GM19467 (cell line): ENCODE data around the gene WNT5A.

Experiments
- ATAC-seq: cut with Tn5 transposase; IDR thresholded peaks from one replicate; pipeline ENCODE4 v1.9.1; 2021; ENCODE audit warnings: mild to moderate bottlenecking, moderate library complexity; ENCODE audit not compliant: unreplicated experiment

The WNT5A gene

DNA sequence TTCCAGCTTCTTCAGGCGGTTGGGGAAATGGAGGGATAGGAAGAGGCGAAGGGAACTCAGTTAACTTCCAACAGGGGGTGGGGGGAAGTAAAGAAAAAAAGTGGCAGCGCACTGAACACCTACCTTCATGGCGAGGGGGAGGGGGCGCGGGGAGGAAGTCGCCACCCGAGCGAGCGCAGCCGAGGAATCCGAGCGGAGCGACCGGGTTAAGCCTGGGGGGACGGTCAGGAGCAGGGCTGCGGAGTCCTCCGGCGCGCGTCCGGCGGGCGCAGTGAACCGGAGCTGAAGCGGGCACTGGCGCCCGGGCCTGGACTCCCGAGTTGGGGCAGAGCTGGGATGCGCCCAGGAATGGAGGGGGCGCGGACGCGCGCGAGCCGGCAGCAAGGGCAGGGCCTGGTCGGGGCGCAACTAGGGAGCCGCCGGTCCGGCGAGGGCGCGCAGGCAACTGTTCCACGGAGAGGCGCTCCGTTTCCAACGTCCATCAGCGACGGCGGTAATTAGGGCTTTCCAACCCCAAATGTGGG, at the start of gene WNT5A:
WNT5A (minus strand) TSS at position 450 of the 524 bp plus-strand sequence; CDS start at position 129, 321 bp downstream.
- ATAC-seq, result no peak

DNA sequence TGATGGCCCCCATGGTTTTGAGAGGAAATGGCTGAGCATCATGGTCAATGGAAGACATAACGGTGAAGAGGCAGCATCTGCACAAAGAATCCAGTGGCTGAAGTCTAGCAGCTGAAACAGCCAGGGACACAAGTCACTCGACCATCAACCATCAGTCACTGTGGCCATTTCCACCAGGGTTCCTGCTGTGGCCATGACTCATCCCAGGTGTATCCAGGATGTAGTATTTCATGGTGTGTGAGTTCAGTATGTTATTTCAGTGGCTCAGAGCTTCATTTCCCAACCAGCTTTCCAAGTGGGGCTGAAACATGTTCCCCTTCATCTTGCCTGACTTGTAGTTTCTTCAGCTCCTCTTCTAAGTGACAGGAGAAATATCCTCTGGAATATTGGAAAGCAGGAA, 47.8 kb upstream of the WNT5A start:
- ATAC-seq, result no peak

DNA sequence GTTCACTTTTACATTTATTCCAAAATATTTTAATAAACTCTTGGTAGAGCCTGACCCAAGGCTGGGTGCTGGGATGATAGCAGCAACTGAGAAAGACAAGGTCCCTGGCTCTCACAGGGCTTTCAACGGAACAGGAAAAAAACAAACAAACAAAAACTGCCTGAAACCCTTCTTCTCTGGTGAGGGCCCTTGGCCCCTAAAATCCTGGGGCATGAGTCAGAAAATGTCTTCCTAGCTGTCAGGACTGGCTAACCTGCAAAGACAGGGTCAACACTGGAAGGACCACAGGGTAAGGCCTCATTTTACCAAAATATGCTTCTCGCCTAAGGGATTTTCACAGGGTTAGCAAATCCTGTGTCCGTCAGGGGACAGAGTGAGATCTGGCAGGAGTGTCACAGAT, 45.7 kb upstream of the WNT5A start:
- ATAC-seq, result no peak

DNA sequence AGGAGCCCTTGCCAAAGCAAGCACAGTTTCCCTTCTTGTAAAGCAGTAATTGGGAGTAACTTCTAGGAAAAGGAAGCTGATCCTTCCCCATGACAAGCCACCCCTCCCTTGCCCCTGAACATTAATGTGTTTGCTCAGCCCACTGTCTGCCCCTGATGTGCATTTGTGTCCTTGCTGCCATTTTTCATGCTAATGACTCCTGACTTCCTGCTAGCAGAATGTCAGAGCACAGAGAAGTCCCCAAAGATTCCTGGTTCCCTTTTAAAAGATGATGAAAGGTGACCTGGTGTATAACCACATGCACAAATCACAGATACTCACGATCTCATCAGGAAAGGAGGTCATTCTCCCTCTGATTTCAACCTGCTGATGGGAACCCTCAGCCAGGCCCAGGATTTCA, 44.2 kb upstream of the WNT5A start:
- ATAC-seq, result no peak

DNA sequence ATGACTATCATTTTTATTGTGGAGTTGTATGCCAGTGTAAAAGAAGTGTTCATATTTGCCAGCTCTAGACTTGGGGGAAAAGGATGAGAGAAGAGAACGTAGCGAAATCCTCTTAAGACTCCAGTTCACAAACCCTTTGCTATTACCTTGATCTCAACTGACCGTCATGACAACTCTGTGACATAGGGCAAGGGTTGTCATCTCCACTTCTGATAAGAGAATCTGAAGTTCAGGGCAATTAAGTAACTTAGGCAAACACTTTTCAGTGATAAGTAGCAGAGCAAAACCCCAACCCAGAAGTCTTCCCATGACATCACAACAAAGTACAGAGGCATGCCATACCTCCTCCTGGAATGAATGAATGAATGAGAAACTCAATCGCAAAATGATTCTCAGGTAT, 40.3 kb upstream of the WNT5A start:
- ATAC-seq, result no peak

DNA sequence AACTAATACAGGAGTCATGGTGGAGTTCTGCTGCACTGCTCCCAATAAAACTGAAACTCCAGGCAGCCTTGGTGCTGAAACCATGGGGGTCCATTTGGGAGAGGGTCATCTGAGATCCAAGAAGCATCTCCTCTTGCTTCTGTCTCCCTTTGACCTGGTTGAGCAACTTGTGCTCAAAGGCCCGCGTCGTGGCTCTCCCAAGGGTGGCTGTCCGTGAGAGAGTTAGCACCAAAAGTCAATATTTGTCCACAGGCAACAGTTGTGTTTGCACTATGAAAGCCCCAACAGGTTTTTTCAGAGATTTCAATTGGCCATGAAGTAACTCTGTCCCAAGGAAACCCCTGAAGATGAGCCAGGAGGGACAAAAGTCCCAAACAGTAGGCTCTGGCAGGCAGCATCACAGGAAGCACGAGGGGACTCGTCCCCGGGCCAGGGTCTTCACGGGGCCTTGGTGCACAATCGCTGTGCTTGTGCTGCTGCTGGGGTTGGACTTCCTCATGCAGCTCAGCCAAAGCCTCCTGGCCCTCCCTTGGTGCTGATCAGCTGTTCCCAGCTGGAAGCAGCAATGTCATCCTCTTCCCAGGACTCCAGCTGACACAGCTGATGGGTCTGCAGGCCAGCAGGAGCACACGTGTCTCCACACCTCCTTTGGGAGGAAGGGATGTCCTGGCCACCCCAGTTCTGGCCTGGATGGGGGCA, 39.4 kb upstream of the WNT5A start:
- no peak for ATAC-seq

DNA sequence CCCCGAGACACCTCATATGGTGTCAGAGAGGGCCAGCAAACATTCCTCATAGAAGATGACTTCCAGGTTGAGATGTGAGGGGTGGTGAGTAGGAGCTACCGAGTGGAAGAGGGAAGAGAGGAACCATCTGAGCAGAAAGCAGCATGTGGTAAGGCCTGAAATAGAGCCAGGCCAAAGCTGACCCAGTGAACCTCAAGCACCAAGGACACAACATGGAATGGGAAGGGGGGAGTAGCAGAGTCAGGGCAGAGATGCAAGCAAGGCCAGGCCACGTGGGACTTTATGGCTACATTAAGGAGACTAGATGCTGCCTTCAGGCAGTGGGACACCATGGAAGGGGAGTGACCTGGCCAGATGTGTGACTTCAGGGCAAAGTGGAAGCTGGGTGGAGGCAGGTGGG, 38.3 kb upstream of the WNT5A start:
- ATAC-seq, result no peak

DNA sequence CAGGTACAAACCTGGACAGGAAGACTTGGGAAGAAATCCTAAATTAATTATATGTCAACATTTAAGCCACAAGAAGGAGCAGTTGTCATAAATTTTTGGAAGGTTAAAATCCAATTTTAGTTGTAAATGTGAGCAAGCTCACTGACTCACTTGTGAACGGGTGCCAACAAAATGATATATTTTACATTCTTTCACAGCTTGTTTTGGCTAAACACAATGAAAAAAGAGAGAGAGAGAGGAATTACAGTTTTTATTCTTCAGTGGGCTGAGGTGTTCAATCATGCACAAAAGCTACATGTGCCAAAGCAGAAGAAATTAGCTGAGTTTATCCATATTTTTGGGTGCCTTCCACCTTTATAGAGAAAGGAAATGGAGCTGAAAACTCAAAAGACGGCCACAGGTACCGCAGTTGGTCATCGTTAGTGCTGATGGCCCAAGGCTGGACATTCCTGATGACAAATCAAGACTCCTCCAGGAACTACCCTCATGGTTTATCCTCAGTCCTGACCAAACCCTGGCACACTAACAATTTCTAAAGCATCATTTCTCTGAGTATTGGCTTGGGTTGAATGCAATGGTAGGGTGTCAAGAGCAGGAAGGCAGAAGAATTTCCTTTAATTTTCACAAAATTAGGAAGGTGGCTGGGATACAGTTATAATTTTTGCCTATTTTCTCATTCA, 37.6 kb upstream of the WNT5A start:
- ATAC-seq, result no peak

DNA sequence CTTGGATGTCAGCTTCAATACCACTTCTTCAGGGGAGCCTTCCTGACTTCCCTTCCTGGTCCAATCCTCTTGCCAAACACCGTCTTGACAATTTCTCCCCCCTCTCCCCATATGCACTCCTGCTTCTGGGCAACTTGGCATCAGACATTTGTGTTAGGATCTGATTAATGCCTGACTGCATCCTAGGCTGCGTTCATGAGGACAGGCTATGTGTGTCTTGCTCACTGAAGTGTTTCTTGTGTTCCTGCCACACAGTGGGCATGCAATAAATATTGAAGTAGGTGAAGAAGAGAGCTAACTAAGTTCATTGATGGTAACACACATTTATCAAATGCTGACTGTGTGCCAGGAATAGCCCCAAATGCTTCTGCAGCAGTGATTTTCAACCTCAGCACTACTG, 36.4 kb upstream of the WNT5A start:
- no peak for ATAC-seq

DNA sequence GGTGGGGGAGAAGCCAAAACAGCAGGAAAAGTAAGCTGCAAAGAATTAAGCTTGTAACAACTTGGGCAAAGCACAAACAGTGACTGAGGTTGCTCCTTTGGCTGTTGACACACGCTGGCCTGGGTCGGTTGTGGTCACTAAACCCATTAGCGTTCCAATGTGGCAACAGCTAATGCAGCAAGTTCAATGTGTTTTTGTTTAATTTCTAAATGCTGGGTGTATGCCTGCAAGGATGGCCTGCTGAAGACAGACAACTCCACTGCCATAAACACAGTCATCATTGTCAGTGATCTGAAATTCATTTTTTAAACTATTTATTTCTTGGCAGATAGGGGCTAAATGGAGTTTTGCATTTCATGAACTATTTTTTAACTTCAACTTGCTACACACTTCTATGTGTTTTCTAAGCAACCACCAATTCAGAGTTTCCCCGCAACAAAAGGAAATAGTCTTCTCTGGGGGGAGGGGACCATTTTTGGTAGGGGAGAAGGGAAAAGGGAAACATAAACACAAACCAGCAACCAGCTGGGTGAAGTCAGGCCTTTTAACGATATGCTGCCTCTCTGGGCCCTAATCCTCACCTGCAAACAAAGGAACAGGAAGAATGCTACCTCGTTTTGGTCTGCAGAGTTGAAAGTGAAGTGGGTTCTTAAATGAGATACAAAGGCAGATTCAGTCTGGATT, 34.8 kb upstream of the WNT5A start:
- ATAC-seq, result no peak

DNA sequence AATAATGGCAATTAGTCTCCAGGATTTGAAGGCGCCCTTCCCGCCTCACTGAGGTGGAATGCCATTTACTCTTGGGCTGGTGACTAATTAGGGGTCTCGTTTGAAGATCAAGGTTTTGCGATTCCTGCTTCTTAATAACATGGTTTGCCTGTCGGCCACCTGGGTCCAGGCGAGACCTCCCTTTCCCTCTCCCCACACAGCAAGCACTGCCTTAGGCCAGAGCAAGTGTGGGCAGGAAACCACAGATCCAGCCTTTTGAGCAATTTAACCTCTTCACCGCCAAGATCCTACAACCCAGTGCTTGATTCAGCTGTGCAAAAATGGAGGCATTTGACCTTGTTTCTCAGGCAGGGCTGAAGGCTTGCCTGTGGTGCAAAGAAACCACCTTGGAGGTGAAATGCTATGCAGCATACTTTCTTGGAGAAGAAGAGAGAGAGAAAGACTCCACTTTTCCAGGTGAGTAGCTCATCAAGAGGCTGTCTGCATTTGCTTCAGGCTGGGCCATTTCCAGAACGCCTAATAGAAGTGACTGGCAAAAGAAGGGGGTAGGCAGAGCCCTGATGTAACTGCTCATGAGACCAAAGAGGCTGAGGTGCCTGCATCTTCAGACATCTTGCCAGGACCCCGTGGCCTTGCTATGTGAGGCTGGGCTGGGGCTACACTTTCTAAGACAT, 34.1 kb upstream of the WNT5A start:
- no peak for ATAC-seq

DNA sequence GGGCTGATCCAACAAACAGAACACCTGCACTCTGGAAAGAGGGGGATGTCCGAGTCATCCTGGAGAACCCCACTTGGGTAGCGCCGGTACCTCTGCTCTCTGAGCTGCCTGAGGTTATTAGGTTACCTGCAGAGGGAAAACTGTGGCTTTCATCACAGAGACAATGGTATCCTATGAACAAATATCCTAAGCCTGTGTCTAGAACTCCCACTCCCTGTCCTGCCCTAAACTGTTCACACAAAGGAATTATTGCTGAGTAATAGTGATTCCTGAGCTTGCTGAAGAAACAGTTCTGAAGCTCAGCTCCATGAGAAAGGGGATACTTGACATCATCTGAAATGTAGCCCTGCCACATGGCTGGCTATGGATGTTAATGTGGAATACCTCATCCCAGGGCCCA, 31.9 kb upstream of the WNT5A start:
- ATAC-seq, result no peak

DNA sequence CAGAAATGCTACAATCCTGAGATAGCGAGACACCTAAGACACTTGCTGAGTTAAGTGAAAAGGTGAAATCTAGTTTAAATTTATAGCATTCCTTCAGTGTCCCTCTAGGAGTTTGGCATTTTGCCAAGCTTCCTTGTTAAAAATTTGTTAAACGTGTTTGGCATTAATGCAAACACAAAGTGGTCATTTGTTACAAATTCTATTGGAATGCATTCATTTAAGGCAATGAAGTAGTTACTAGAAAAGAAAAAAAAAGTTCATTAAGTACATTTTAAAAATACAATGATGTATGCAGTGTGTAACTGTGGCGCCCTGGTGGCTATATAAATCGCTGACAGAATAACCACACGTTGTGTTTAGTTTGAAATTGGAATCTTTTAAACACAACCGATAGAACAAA, 31.3 kb upstream of the WNT5A start:
- no peak for ATAC-seq

DNA sequence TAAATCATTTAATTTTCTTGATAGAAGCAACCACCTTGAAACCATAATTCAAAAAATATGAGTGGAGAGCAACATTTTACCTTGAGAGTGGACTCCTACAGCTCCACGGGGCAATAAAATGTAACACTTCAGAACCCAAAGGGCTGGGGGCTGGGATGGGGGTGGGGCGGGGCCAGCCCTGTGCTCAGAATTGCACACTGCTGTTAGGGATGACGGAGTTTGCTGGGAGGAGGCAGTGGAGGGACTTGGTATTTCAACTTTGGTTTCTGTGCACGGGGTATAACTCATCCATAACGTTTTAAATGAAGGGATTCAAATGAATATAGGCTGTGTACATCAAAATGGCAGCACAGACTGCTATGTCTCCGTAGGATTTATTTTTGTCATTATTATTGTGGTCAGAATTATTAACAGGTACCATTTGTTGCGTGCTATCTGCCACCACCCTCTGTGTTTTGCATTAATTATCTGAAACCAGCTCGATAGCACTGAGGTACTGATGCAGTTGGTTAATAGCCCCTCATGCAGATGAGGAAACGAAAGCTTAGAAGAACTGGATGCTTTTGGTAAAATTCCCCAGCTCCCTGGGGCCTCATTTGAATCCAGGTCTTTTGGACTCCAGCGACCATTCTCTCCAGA, 29.4 kb upstream of the WNT5A start:
- ATAC-seq, result no peak

DNA sequence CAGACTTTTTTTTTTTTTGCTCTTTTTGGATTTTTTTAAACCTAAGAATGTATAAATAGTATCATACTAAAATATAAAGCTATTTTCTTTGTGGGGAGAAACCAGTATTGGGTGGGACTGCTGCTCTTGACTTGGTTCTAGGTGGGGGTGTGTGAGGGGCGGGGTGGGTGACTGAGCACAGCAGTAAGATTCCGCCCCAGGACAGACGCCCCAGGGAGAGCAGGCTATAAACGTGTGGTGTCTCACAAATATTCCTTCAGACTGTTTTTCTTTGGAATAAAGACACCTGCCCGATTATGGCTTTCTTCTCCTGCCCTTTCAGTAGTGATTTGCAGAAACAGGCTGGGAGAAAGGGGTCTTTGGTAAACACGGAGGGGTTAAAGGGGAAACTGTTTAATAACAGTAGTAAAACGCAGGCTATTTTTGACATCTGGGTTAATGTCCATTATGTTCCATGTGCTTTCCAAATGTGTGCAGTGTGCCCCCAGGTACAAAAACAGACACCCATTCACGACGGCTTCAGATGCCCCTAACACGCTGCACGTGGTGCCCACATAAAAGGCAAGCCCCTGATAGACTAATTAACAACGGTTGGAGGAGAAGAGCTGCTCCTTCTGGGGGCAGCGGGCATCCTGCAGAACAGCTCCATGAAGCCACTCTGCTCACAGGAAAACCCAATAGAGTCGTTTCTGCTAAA, 28.6 kb upstream of the WNT5A start:
- no peak for ATAC-seq

DNA sequence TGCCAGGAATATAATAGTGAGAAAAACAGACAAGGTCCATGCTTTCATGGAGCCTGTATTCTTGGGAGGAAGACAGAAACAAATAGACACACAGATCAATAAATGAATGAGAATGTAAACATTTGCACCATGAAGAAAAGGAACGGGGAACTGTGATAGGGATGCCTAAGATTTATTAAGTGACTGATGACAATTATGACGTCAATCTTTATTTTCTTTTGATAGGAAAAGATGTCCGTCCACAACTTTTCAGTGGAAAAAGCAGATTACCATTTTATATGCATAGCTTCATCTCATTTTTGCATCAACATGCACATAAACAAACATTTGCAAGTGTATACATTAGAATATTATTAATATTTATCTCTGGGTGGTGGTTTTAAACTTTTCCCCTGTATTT, 27.9 kb upstream of the WNT5A start:
- no peak for ATAC-seq

DNA sequence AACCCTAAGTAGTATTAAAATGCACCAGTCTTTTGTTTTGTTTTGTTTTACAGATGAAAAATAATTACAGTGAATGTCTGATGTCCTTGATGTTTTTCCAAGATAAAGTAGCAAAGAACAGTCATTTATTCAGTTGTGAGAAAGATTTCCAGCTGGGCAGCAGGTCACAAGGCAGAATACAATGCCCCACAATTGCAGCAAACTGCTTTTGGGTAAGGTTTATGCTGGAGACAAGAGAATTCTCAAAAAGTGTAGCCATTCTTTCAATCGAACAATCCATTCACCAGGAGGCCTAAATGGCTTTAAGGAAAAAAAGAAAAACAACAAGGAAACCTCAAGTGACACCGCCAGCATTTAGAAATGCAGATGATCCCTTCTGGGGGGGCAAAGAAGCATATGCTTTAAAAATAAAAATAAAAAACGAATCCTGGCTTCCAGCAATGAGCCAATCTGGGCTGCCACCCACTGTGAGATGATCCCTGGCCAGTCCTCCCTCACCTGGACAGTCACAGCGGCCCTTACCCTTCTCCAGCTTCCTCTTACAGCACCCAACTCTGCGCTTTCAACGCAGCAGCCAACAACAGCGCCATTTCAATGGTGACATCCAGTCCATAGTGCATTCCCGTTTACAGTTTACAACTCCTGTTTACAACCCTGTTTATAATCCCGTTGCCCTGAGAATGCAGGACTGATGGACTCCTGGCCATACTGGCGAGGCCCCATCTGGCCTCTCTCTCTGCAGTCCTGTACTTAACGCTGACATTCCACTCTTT, 25.7 kb upstream of the WNT5A start:
- no peak for ATAC-seq

DNA sequence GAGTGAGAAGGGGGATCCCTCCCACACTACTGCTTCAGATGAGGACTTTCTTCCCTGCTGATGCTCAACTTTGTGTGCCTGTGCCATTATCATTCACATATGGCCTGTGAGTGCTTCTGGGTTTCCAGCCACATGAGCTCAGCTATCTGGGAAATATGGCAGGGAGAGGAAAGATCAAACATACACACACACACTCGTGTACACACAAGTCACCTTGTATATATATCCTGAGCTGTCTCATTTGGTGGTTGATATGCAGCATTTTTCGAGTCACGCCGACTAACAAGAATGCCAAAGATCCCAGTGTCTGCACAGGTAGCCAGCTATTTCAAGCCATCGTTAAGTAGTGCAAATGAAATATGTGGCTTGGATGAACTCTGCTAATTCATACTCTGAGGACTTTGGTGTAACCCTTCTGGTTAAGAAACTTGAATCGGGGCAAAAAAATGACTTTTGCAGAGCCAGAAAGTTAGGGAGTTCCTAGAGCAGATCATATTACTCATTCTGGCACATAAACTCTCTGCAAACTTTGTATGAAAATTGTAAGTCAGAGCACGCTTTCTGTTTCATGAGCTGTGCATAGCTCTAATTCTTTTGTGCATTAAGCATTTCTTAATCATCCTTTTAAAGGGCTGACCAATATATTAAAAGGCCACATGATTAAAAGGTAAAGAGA, 24.9 kb upstream of the WNT5A start:
- ATAC-seq, result no peak

DNA sequence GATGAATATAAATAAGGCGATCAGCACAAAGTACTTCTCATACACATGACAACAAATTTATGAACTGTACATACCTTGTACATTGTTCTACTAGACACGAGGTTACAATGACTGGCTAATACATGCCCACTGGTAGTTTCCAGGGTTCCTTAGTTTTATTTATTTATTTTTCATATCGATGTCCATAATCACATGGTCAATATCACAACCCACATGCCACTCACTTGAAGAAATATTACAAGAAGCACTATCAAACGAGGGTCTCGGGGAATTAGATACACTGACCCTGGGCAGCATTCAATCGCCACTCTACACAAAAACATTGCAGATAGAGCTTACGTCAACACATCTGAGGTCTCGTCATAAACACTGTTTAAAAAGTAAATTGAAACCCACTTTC, 21.2 kb upstream of the WNT5A start:
- no peak for ATAC-seq
